B cell (primary cell): ENCODE measurements around the gene ADGRD2. TPM values are rescaled to one million over a fixed set of nuclear protein-coding genes. Genes with fewer than 3 reads are reported as not detected.

Source experiments
- ATAC-seq: fragments of 200-7000 bp; cut with Tn5 transposase; one replicate; pipeline ENCODE4 v1.10.0; 2021; ENCODE audit warnings: low read depth, mild to moderate bottlenecking, moderate number of reproducible peaks, moderate library complexity
- CTCF ChIA-PET: fragments of 350-600 bp; sonication (Branson Sonifier 250); formaldehyde crosslinking; loops from one replicate; lab custom pipeline; 2021; ENCODE audit warnings: antibody characterized with exemption, inconsistent platforms; lab: Charles Lee
- POLR2A ChIA-PET: fragments of 350-600 bp; sonication (Branson Sonifier 250); formaldehyde crosslinking; loops from one replicate; lab custom pipeline; 2021; ENCODE audit warnings: antibody characterized with exemption; lab: Charles Lee
- DNase-seq: peaks from one replicate; pipeline ENCODE4 v3.0.0; 2013
- H2AFZ ChIP-seq: 2 replicates; pipeline ENCODE4 v1.6.1; 2012; ENCODE audit warnings: mild to moderate bottlenecking, low read depth, low read length; ENCODE audit not compliant: insufficient read depth, poor library complexity, severe bottlenecking
- H3K27ac ChIP-seq, 2 donors: 1 replicate in 1 of 2; 2 replicates in 1 of 2; pipeline ENCODE4 v1.5.1; 2012 to 2013; ENCODE audit warnings: low read length in 2 of 2, mild to moderate bottlenecking in 2 of 2, moderate library complexity in 1 of 2
- H3K27me3 ChIP-seq, 4 experiments: fragments of 200-600 bp in 1 of 4; sonication (generic) in 1 of 4; replicated peaks in 1 of 4; 1 replicate in 2 of 4; 2 replicates in 2 of 4; pipeline versions ENCODE4 v1.6.1 to v1.7.0; 2013 to 2016; ENCODE audit warnings: low read length in 3 of 4, mild to moderate bottlenecking in 2 of 4, mixed read lengths in 1 of 4, moderate library complexity in 1 of 4; ENCODE audit not compliant: insufficient read depth in 4 of 4, control insufficient read depth in 3 of 4; ENCODE audit errors: control extremely low read depth in 1 of 4
- H3K36me3 ChIP-seq, 2 experiments: replicated peaks in 1 of 2; 1 replicate in 1 of 2; 2 replicates in 1 of 2; pipeline versions ENCODE4 v1.6.1 to v1.7.1; 2013; ENCODE audit warnings: low read length in 1 of 2; ENCODE audit not compliant: insufficient read depth in 2 of 2, control insufficient read depth in 1 of 2; ENCODE audit errors: control extremely low read depth in 1 of 2, extremely low read depth in 1 of 2
- H3K4me1 ChIP-seq, 2 donors: fragments of 200-600 bp in 1 of 2; sonication (generic) in 1 of 2; 1 replicate in 1 of 2; 2 replicates in 1 of 2; pipeline versions ENCODE4 v1.5.1 to v1.6.1; 2013 to 2017; ENCODE audit warnings: low read length in 2 of 2; ENCODE audit not compliant: control insufficient read depth in 2 of 2, insufficient read depth in 2 of 2
- H3K4me2 ChIP-seq: replicated peaks from 2 replicates; pipeline ENCODE3; 2012; ENCODE audit warnings: mild to moderate bottlenecking, low read depth, low read length; ENCODE audit not compliant: poor library complexity, severe bottlenecking
- H3K4me3 ChIP-seq, 5 experiments: fragments of 200-600 bp in 1 of 5; sonication (generic) in 1 of 5; 1 replicate in 3 of 5; 2 replicates in 2 of 5; pipeline versions ENCODE4 v1.5.1 to v1.7.0; 2011 to 2016; ENCODE audit warnings: low read length in 4 of 5, mild to moderate bottlenecking in 4 of 5, low read depth in 2 of 5, control low read depth in 1 of 5, moderate library complexity in 1 of 5; ENCODE audit not compliant: insufficient read depth in 1 of 5; ENCODE audit errors: control extremely low read depth in 1 of 5, extremely low read depth in 1 of 5
- H3K79me2 ChIP-seq: fragments of 200-600 bp; sonication (generic); one replicate; pipeline ENCODE4 v1.6.0; 2016; ENCODE audit warnings: low read length; ENCODE audit not compliant: control insufficient read depth, insufficient read depth
- H3K9ac ChIP-seq: fragments of 200-600 bp; sonication (generic); 2 replicates; pipeline ENCODE4 v1.6.1; 2017; ENCODE audit warnings: mild to moderate bottlenecking, low read length, moderate library complexity
- H3K9me3 ChIP-seq, 3 donors: one replicate each; pipeline versions ENCODE4 v1.6.1 to v1.7.1; 2013; ENCODE audit warnings: low read length in 2 of 3; ENCODE audit not compliant: control insufficient read depth in 2 of 3, insufficient read depth in 1 of 3; ENCODE audit errors: control extremely low read depth in 1 of 3
- H4K20me1 ChIP-seq: 2 replicates; pipeline ENCODE4 v1.6.0; 2012; ENCODE audit warnings: mild to moderate bottlenecking, low read length; ENCODE audit not compliant: insufficient read depth, control insufficient read depth, poor library complexity, severe bottlenecking
- H3K27ac Mint-ChIP-seq: one replicate; pipeline ENCODE4 v1.8.0; 2021; ENCODE audit warnings: mixed read lengths
- H3K27me3 Mint-ChIP-seq: one replicate; pipeline ENCODE4 v1.8.0; 2021; ENCODE audit warnings: mixed read lengths
- H3K4me1 Mint-ChIP-seq: one replicate; pipeline ENCODE4 v1.8.0; 2021; ENCODE audit warnings: mixed read lengths
- H3K4me3 Mint-ChIP-seq: one replicate; pipeline ENCODE4 v1.8.0; 2021; ENCODE audit warnings: mixed read lengths
- H3K9me3 Mint-ChIP-seq: one replicate; pipeline ENCODE4 v1.8.0; 2022; ENCODE audit warnings: mixed read lengths; ENCODE audit not compliant: insufficient read depth
- EZH2 ChIP-seq: IDR thresholded peaks from 2 replicates; pipeline ENCODE4 v1.6.1; 2012; ENCODE audit warnings: borderline replicate concordance, low read depth, mild to moderate bottlenecking, moderate library complexity, low read length; ENCODE audit not compliant: insufficient read depth, poor library complexity, severe bottlenecking
- WGBS: methylation state at CpG from one replicate; pipeline ENCODE4 v1.1.5; 2013; ENCODE audit warnings: missing lambda C conversion rate; ENCODE audit not compliant: insufficient coverage; 5-methylcytosine and 5-hydroxymethylcytosine counted together
- intact Hi-C: fragments of 100-400 bp; cut with micrococcal nuclease; formaldehyde crosslinking; loops from one replicate; pipeline ENCODE4 v1.10.0; 2022
- polyA plus RNA-seq: library from polyadenylated mRNA; depleted of rRNA; stranded (reverse); fragments of >200 nt; gene quantifications from 2 replicates; pipeline ENCODE4 v1.2.3, GENCODE V29; 2012
- total RNA-seq, 2 donors: library from RNA; stranded (reverse); fragments of 120-200 nt in 1 of 2; gene quantifications; 1 replicate in 1 of 2; 2 replicates in 1 of 2; pipeline versions ENCODE4 v1.2.3 to v1.2.4, GENCODE V29; 2013 to 2022
- TF ChIP-seq, protein P1 (sequence below): fragments of 200-600 bp; IDR thresholded peaks from one replicate; pipeline ENCODE4 v1.8.0; 2022; ENCODE audit warnings: antibody characterized with exemption, mild to moderate bottlenecking

Gene ADGRD2
- total and polyA plus RNA-seq, 2 donors (not counting 1 experiment from before 2014, with no cell fraction given) = not detected

DNA sequence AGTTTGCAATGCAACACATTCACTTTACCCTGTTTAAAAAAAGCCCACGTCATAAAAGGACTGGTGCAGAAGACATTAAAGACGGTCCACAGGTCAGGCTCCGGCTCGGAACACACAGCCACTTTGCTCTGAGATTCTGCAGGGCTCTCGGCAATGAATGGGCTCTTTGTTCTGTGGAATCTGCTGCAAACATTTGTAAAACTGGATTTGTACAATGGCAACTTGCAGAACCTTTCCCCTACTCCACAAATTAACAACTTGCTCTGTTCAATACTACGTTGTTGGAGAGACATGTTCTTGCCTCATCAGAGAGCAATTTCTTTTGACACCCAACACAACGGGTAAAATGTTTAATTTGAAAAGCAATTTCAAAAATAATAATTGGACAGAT is 70.0 kb downstream of the ADGRD2 start:
- H3K4me3 ChIP-seq = no peak overlapping the region
- H3K4me1 Mint-ChIP-seq = no peaks in the 10 kb centered on the region
- no peaks in the 10 kb centered on the region for H3K27me3 Mint-ChIP-seq
- peaks cover 0 to 3% of the 10 kb centered on the region in 2 experiments for H3K36me3 ChIP-seq
- DNase-seq = no peak
- H3K4me2 ChIP-seq = no peak overlapping the region
- H3K27ac Mint-ChIP-seq = no peak overlapping the region
- POLR2A ChIA-PET = no interaction called here
- no peak overlapping the region for H3K27ac ChIP-seq
- no peaks in the 10 kb centered on the region for H3K4me1 ChIP-seq
- H3K9me3 Mint-ChIP-seq = no peaks in the 10 kb centered on the region
- H4K20me1 ChIP-seq = no peaks in the 10 kb centered on the region
- no peak overlapping the region for H2AFZ ChIP-seq
- H3K27me3 ChIP-seq = no peaks in the 10 kb centered on the region
- no peak overlapping the region for H3K9ac ChIP-seq
- intact Hi-C loops = no loop called here
- no peaks in the 10 kb centered on the region for H3K9me3 ChIP-seq
- H3K4me3 Mint-ChIP-seq = no peak overlapping the region
- no peaks in the 10 kb centered on the region for H3K79me2 ChIP-seq
- no peak for TF ChIP-seq EZH2
- TF ChIP-seq, protein P1, sequence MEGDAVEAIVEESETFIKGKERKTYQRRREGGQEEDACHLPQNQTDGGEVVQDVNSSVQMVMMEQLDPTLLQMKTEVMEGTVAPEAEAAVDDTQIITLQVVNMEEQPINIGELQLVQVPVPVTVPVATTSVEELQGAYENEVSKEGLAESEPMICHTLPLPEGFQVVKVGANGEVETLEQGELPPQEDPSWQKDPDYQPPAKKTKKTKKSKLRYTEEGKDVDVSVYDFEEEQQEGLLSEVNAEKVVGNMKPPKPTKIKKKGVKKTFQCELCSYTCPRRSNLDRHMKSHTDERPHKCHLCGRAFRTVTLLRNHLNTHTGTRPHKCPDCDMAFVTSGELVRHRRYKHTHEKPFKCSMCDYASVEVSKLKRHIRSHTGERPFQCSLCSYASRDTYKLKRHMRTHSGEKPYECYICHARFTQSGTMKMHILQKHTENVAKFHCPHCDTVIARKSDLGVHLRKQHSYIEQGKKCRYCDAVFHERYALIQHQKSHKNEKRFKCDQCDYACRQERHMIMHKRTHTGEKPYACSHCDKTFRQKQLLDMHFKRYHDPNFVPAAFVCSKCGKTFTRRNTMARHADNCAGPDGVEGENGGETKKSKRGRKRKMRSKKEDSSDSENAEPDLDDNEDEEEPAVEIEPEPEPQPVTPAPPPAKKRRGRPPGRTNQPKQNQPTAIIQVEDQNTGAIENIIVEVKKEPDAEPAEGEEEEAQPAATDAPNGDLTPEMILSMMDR = no peak
- no peak for ATAC-seq
- CTCF ChIA-PET = no interaction called here
- WGBS = 95% methylated on average over 5 of the region's 7 CpGs

DNA sequence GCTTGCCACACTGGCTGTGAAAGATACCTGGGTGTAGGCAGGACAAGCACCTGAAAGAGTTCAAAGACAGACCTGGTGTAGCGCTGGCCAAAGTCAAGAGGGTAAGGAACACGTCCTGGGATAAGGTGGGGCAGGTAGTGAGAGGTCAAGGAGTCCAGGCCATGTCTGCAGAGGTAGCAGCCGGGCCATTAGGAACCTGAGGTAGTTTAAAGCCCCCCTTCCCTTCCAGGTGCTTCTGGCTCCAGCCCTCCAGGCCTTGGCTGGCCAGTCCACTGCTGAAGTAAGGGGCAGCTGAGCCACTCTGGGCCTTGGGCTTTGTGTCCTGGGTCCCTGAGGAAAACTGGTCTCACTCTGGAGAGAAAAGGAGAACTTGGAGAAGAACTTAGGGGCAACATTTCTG is 70.9 kb downstream of the ADGRD2 start:
- Histone ChIP-seq H4K20me1 (no peaks in the 10 kb centered on the region), H3K36me3 (peaks cover 0 to 3% of the 10 kb centered on the region in 2 experiments), H3K27me3 (no peaks in the 10 kb centered on the region), H2AFZ (no peak overlapping the region), H3K9ac (no peak overlapping the region), H3K79me2 (no peaks in the 10 kb centered on the region), H3K4me3 (no peak overlapping the region), H3K9me3 (no peaks in the 10 kb centered on the region), H3K4me1 (no peaks in the 10 kb centered on the region), H3K4me2 (no peak overlapping the region), H3K27ac (no peak overlapping the region)
- no peak for ATAC-seq
- WGBS = 93% methylated on average over 3 of the region's 3 CpGs
- POLR2A ChIA-PET = no interaction called here
- CTCF ChIA-PET = no interaction called here
- DNase-seq = no peak
- Mint-ChIP-seq H3K4me3 (no peak overlapping the region), H3K9me3 (no peaks in the 10 kb centered on the region), H3K4me1 (no peaks in the 10 kb centered on the region), H3K27me3 (no peaks in the 10 kb centered on the region), H3K27ac (no peak overlapping the region)
- TF ChIP-seq EZH2 = no peak
- TF ChIP-seq, protein P1 = no peak
- intact Hi-C loops = no loop called here
